ENCODE results near the gene ARHGEF3. TPM values are rescaled to one million over a fixed set of nuclear protein-coding genes. Genes with fewer than 3 reads are reported as not detected.

Gene ARHGEF3
- total RNA-seq, 1 donor = 21.7 TPM

DNA sequence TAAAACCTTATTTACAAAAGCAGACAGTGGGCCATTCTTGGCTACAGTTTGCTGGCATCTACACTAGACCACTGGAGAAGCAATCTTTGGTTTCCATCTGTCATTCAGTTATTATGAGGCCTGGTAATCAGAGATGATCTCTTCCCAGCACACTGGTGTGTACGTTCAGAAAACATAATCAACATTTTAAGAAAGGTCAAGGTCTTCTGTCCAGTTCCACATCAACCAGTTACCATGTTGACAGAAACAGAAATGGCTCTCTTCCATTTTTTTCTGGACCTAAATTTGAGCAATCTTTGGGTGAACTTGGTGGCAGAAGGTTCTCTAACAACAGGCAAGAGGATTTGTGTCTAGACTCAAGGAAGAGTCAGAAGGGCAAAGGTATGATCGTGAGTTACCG lies 29.8 kb upstream of the ARHGEF3 start:
- H3K36me3 ChIP-seq (ENCODE audit: insufficient read depth, low read length) = no peaks in the 10 kb centered on the region
- no peak for DNase-seq (ENCODE audit: insufficient read length, low spot score, missing footprints)
- H3K27me3 ChIP-seq (ENCODE audit: insufficient read depth, low read length) = peaks cover 3% of the 10 kb centered on the region
- no peak overlapping the region for H3K4me2 ChIP-seq (ENCODE audit: insufficient read depth, low read length)
- H2AFZ ChIP-seq (ENCODE audit: low read length) = no peak overlapping the region
- H3K79me2 ChIP-seq (ENCODE audit: insufficient read depth, low read length) = no peaks in the 10 kb centered on the region
- TF ChIP-seq, protein P1, sequence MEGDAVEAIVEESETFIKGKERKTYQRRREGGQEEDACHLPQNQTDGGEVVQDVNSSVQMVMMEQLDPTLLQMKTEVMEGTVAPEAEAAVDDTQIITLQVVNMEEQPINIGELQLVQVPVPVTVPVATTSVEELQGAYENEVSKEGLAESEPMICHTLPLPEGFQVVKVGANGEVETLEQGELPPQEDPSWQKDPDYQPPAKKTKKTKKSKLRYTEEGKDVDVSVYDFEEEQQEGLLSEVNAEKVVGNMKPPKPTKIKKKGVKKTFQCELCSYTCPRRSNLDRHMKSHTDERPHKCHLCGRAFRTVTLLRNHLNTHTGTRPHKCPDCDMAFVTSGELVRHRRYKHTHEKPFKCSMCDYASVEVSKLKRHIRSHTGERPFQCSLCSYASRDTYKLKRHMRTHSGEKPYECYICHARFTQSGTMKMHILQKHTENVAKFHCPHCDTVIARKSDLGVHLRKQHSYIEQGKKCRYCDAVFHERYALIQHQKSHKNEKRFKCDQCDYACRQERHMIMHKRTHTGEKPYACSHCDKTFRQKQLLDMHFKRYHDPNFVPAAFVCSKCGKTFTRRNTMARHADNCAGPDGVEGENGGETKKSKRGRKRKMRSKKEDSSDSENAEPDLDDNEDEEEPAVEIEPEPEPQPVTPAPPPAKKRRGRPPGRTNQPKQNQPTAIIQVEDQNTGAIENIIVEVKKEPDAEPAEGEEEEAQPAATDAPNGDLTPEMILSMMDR (IDR thresholded peaks at IDR 0.05; ENCODE audit: extremely low read depth, low read depth, low read length) = no peak
- H3K4me3 ChIP-seq (ENCODE audit: insufficient read depth, low read length) = no peak overlapping the region
- no peaks in the 10 kb centered on the region for H3K9me3 ChIP-seq (ENCODE audit: low read depth, low read length)
- no peaks in the 10 kb centered on the region for H4K20me1 ChIP-seq (ENCODE audit: insufficient read depth, low read length)
- H3K27ac ChIP-seq (ENCODE audit: low read depth, low read length) = no peak overlapping the region
- H3K4me1 ChIP-seq (ENCODE audit: insufficient read depth, low read length) = peaks cover 11% of the 10 kb centered on the region

DNA sequence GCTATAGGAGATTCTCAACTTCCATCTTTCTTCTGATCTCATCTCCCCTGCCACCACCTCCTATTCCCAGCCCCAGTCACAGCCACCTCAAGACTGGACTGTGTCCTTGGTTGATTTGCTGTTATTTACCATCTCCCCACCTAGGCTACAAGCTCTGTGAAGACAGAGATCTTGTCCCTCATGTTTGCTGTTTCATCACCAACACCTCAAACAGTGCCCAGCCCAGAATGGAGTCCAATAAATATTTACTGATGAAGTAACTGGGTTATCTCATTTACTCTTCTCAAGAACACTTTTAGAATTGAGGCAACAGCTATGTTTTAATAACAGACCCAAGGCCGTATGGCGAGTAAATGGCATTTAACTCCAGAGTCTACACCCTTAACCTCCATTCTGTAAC lies 29.1 kb upstream of the ARHGEF3 start:
- Histone ChIP-seq H3K36me3 (ENCODE audit: insufficient read depth, low read length) (no peaks in the 10 kb centered on the region), H3K4me3 (ENCODE audit: insufficient read depth, low read length) (no peak overlapping the region), H3K9me3 (ENCODE audit: low read depth, low read length) (no peaks in the 10 kb centered on the region), H3K79me2 (ENCODE audit: insufficient read depth, low read length) (no peaks in the 10 kb centered on the region), H3K27ac (ENCODE audit: low read depth, low read length) (no peak overlapping the region), H3K27me3 (ENCODE audit: insufficient read depth, low read length) (peaks cover 3% of the 10 kb centered on the region), H2AFZ (ENCODE audit: low read length) (no peak overlapping the region), H3K4me2 (ENCODE audit: insufficient read depth, low read length) (no peak overlapping the region), H3K4me1 (ENCODE audit: insufficient read depth, low read length) (peaks cover 5% of the 10 kb centered on the region), H4K20me1 (ENCODE audit: insufficient read depth, low read length) (no peaks in the 10 kb centered on the region)
- DNase-seq (ENCODE audit: insufficient read length, low spot score, missing footprints) = no peak
- TF ChIP-seq, protein P1 (IDR thresholded peaks at IDR 0.05; ENCODE audit: extremely low read depth, low read depth, low read length) = no peak

DNA sequence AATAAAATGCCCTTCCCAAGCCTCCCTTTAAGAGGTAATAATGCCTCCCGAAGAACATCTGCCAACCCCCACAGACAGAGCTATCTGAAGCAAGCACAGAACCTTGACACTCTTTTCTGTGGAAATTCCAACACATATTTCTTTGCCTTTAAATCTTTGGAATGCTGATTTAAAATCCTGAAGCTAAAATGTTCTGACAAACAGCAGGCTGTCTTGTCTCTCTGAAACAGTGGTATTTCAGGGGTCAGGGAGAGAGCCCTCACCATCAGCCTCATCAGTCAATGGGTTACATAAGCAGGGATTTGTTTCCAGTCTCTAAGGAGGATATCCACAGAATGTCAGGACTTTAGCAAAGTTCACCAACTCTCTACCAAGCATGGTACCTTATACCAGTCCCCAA lies 27.8 kb upstream of the ARHGEF3 start:
- Histone ChIP-seq H3K79me2 (ENCODE audit: insufficient read depth, low read length) (no peaks in the 10 kb centered on the region), H3K36me3 (ENCODE audit: insufficient read depth, low read length) (no peaks in the 10 kb centered on the region), H2AFZ (ENCODE audit: low read length) (no peak overlapping the region), H3K4me2 (ENCODE audit: insufficient read depth, low read length) (no peak overlapping the region), H3K4me3 (ENCODE audit: insufficient read depth, low read length) (no peak overlapping the region), H3K4me1 (ENCODE audit: insufficient read depth, low read length) (no peaks in the 10 kb centered on the region), H3K27ac (ENCODE audit: low read depth, low read length) (no peak overlapping the region), H3K27me3 (ENCODE audit: insufficient read depth, low read length) (peaks cover 8% of the 10 kb centered on the region), H3K9me3 (ENCODE audit: low read depth, low read length) (no peaks in the 10 kb centered on the region), H4K20me1 (ENCODE audit: insufficient read depth, low read length) (no peaks in the 10 kb centered on the region)
- TF ChIP-seq, protein P1 (IDR thresholded peaks at IDR 0.05; ENCODE audit: extremely low read depth, low read depth, low read length) = no peak
- DNase-seq (ENCODE audit: insufficient read length, low spot score, missing footprints) = no peak

DNA sequence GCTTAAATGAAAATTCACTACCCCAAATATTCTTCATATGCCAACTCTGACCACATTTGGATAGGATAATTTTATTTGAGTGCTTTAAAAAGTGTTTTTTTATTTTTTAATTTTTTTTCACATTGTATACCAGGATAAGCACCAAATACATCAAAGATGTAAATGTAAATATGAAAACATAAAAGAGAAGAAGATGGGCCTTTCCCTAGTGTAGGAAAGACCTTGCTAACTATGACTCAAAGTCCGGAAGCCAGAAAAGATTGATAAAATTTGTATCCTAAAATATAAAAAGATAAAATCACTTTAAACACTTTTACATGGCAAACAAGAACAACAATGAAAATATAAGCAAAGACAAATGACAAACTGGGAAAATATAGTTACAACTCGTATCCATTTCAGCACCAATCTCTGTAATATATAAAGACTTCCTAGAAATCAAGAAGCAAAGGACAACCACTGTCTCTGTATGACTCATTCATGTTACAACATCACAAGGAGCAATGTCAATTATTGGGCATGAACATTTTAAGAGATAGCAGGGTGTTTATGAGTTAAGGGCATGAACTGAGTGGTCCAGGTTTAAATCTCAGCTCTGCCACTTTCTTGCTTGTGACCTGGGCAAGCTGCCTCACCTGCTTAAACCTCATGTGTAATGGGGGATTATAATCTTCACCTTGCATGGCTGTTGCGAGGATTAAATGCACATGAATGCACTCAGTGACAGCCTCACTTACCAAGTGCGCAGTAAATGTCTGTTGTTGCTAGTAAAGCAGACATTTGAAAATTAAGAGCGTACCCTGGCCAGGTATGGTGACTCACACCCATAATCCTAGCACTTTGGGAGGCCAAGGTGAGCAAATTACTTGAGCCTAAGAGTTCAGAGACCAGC lies 25.3 kb upstream of the ARHGEF3 start:
- TF ChIP-seq, protein P1 (IDR thresholded peaks at IDR 0.05; ENCODE audit: extremely low read depth, low read depth, low read length) = no peak
- Histone ChIP-seq H3K27ac (ENCODE audit: low read depth, low read length) (no peak overlapping the region), H4K20me1 (ENCODE audit: insufficient read depth, low read length) (no peaks in the 10 kb centered on the region), H3K79me2 (ENCODE audit: insufficient read depth, low read length) (no peaks in the 10 kb centered on the region), H3K27me3 (ENCODE audit: insufficient read depth, low read length) (peaks cover 8% of the 10 kb centered on the region), H3K4me3 (ENCODE audit: insufficient read depth, low read length) (no peak overlapping the region), H3K9me3 (ENCODE audit: low read depth, low read length) (no peaks in the 10 kb centered on the region), H3K36me3 (ENCODE audit: insufficient read depth, low read length) (no peaks in the 10 kb centered on the region), H3K4me2 (ENCODE audit: insufficient read depth, low read length) (no peak overlapping the region), H3K4me1 (ENCODE audit: insufficient read depth, low read length) (no peaks in the 10 kb centered on the region), H2AFZ (ENCODE audit: low read length) (no peak overlapping the region)
- DNase-seq (ENCODE audit: insufficient read length, low spot score, missing footprints) = no peak

Measured in osteoblast (primary cell).